H1 (cell line): Measurements from ENCODE around the gene PCDHGA1.

Experiments
- CHD1 ChIP-seq: IDR thresholded peaks from 2 replicates; pipeline ENCODE4 v1.6.1; 2012; ENCODE audit warnings: low read depth, low read length, improper control_type of control experiment
- HDAC2 ChIP-seq, 2 experiments: fragments of 300-600 bp in 1 of 2; sonication (generic) in 1 of 2; IDR thresholded peaks; 2 replicates each; pipeline ENCODE4 v1.6.1; 2011 to 2012; ENCODE audit warnings: low read depth in 2 of 2, low read length in 2 of 2, mild to moderate bottlenecking in 2 of 2, moderate library complexity in 2 of 2, borderline replicate concordance in 1 of 2, inconsistent platforms in 1 of 2
- TF ChIP-seq, protein P1 (sequence below), 3 experiments: IDR thresholded peaks; 1 replicate in 2 of 3; 2 replicates in 1 of 3; pipeline versions ENCODE4 v1.5.1 to v1.6.1; 2011; ENCODE audit warnings: low read length in 3 of 3, mild to moderate bottlenecking in 3 of 3, inconsistent platforms in 2 of 3, low read depth in 1 of 3, moderate library complexity in 1 of 3; ENCODE audit not compliant: insufficient read depth in 1 of 3; ENCODE audit errors: control extremely low read depth in 1 of 3

GRCh38 chr5:141479776-141480175, 149.5 kb downstream of the PCDHGA1 start:
- TF ChIP-seq HDAC2 (IDR thresholded peaks at IDR 0.05; ENCODE audit: borderline replicate concordance in 1 of 2, low read depth in 2 of 2, low read length in 2 of 2) (no peak), CHD1 (no peak)
- TF ChIP-seq, protein P1, sequence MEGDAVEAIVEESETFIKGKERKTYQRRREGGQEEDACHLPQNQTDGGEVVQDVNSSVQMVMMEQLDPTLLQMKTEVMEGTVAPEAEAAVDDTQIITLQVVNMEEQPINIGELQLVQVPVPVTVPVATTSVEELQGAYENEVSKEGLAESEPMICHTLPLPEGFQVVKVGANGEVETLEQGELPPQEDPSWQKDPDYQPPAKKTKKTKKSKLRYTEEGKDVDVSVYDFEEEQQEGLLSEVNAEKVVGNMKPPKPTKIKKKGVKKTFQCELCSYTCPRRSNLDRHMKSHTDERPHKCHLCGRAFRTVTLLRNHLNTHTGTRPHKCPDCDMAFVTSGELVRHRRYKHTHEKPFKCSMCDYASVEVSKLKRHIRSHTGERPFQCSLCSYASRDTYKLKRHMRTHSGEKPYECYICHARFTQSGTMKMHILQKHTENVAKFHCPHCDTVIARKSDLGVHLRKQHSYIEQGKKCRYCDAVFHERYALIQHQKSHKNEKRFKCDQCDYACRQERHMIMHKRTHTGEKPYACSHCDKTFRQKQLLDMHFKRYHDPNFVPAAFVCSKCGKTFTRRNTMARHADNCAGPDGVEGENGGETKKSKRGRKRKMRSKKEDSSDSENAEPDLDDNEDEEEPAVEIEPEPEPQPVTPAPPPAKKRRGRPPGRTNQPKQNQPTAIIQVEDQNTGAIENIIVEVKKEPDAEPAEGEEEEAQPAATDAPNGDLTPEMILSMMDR (IDR thresholded peaks at IDR 0.05; ENCODE audit: control extremely low read depth in 1 of 3, insufficient read depth in 1 of 3, low read depth in 1 of 3, low read length in 3 of 3): no peak
